ENCODE measurements around the gene ATXN10.

DNA sequence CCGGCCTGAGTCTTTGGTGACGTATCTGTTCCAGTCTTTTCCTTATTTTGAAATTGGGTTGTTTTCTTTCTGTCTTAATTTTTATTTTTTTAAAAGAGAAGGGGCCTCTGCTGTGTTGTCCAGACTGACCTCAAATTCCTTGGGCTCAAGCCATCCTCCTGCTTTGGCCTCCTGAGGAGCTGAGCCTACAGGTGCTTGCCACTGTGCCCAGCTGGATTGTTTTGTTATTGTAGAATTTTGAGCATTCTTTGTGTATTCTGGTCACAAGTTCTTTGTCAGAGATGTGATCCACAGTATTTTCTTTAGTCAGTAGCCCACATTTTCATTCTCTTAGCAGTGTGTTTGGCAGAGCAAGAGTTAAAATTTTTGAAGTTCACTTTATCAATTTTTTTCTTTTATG lies 100.1 kb downstream of the ATXN10 start:
- no peak for TF ChIP-seq POLR2AphosphoS5 (IDR thresholded peaks at IDR 0.05; ENCODE audit: low read depth, low read length)
- TF ChIP-seq, protein P1, sequence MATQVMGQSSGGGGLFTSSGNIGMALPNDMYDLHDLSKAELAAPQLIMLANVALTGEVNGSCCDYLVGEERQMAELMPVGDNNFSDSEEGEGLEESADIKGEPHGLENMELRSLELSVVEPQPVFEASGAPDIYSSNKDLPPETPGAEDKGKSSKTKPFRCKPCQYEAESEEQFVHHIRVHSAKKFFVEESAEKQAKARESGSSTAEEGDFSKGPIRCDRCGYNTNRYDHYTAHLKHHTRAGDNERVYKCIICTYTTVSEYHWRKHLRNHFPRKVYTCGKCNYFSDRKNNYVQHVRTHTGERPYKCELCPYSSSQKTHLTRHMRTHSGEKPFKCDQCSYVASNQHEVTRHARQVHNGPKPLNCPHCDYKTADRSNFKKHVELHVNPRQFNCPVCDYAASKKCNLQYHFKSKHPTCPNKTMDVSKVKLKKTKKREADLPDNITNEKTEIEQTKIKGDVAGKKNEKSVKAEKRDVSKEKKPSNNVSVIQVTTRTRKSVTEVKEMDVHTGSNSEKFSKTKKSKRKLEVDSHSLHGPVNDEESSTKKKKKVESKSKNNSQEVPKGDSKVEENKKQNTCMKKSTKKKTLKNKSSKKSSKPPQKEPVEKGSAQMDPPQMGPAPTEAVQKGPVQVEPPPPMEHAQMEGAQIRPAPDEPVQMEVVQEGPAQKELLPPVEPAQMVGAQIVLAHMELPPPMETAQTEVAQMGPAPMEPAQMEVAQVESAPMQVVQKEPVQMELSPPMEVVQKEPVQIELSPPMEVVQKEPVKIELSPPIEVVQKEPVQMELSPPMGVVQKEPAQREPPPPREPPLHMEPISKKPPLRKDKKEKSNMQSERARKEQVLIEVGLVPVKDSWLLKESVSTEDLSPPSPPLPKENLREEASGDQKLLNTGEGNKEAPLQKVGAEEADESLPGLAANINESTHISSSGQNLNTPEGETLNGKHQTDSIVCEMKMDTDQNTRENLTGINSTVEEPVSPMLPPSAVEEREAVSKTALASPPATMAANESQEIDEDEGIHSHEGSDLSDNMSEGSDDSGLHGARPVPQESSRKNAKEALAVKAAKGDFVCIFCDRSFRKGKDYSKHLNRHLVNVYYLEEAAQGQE (IDR thresholded peaks at IDR 0.05; ENCODE audit: insufficient read depth in 1 of 2, low read depth in 2 of 2, low read length in 2 of 2): no peak
- no peak for TF ChIP-seq TAF1 (IDR thresholded peaks at IDR 0.05; ENCODE audit: borderline replicate concordance, insufficient read depth, low read length)
- no peak for TF ChIP-seq SIN3A (IDR thresholded peaks at IDR 0.05; ENCODE audit: borderline replicate concordance, insufficient read depth, low read length)

Measured in PFSK-1 (cell line).